Adrenal gland (tissue), 12 donors: ENCODE measurements around the gene KIRREL3. TPM values are rescaled to one million over a fixed set of nuclear protein-coding genes. Genes with fewer than 3 reads are reported as not detected.

Source experiments
- DNase-seq, 7 donors: peaks; one replicate each; pipeline ENCODE4 v3.0.0-alpha.2; 2019 to 2020
- H3K27ac ChIP-seq, 5 donors: fragments of 200-600 bp; sonication (generic) in 4 of 5; 1 replicate in 3 of 5; 2 replicates in 2 of 5; pipeline versions ENCODE4 v1.5.1 to v1.8.0; 2016 to 2020; ENCODE audit warnings: mild to moderate bottlenecking in 1 of 5
- H3K27me3 ChIP-seq: fragments of 200-600 bp; 2 replicates; pipeline ENCODE4 v1.8.0; 2021
- H3K36me3 ChIP-seq, 2 donors: fragments of 200-600 bp; replicated peaks in 1 of 2; 1 replicate in 1 of 2; 2 replicates in 1 of 2; pipeline versions ENCODE4 v1.5.1 to v1.8.0; 2018 to 2022
- H3K4me1 ChIP-seq, 2 donors: fragments of 200-600 bp; replicated peaks in 1 of 2; 1 replicate in 1 of 2; 2 replicates in 1 of 2; pipeline versions ENCODE4 v1.5.1 to v1.8.0; 2018 to 2021
- H3K4me3 ChIP-seq, 4 donors: fragments of 200-600 bp; sonication (generic) in 3 of 4; one replicate each; pipeline ENCODE4 v1.5.1; 2016 to 2018
- H3K9me3 ChIP-seq, 3 donors: fragments of 200-600 bp; sonication (generic) in 1 of 3; replicated peaks in 1 of 3; 1 replicate in 2 of 3; 2 replicates in 1 of 3; pipeline versions ENCODE4 v1.5.1 to v1.8.0; 2016 to 2021
- POLR2A ChIP-seq, 2 donors: fragments of 450-650 bp; IDR thresholded peaks; one replicate each; pipeline ENCODE4 v1.6.1; 2017; ENCODE audit warnings: antibody characterized with exemption in 2 of 2, mild to moderate bottlenecking in 2 of 2, moderate library complexity in 1 of 2
- WGBS, 4 donors: extraction: QIAGEN DNeasy Blood & Tissue Kit in 2 of 4; methylation state at CpG; one replicate each; pipeline versions ENCODE4 v1.1.5 to v1.1.7; 2013 to 2017; 5-methylcytosine and 5-hydroxymethylcytosine counted together
- intact Hi-C, 2 donors: fragments of 100-400 bp; cut with DNase I; formaldehyde crosslinking; loops; one replicate each; pipeline versions ENCODE4 v1.14.1 to v1.15.0; 2022 to 2023
- polyA plus RNA-seq, 3 donors: library from polyadenylated mRNA; stranded (reverse); fragments of 200-250 nt in 2 of 3; fragments of 350-450 nt in 1 of 3; fragmentation: Illumina TruSeq in 1 of 3; extraction: RNeasy Lipid Tissue Mini Kit (QIAGEN cat#74804) in 1 of 3; gene quantifications; one replicate each; pipeline ENCODE4 v1.2.3, GENCODE V29; 2013 to 2014
- total RNA-seq, 9 donors: library from RNA; depleted of rRNA in 4 of 9; stranded (reverse); fragments of >200 nt in 4 of 9; fragments of 120-200 nt in 1 of 9; fragmentation: NEBNext Ultra II Directional in 1 of 9; extraction: Animal tissue kit (Norgen Biotek cat#: 25700) in 1 of 9; gene quantifications; one replicate each; pipeline versions ENCODE4 v1.1.0 to v1.2.4, GENCODE V29; 2013 to 2023
- TF ChIP-seq, protein P1 (sequence below), 6 experiments: fragments of 450-650 bp in 4 of 6; fragments of 200-600 bp in 2 of 6; sonication (generic) in 1 of 6; IDR thresholded peaks; 1 replicate in 5 of 6; 2 replicates in 1 of 6; pipeline versions ENCODE4 v1.5.1 to v1.8.0; 2016 to 2021; ENCODE audit warnings: antibody characterized with exemption in 6 of 6, mild to moderate bottlenecking in 2 of 6, moderate library complexity in 1 of 6
- donor health status: healthy with polysubstance abuse.
- donor health status: Bipolar disorder and iron deficiency.
- donor health status: DM: yes; HTN: yes; CAD: no.
- donor health status: DM: no; HTN: no; CAD: no.
- donor health status: DM: no; HTN: no; CAD: no.
- donor health status: DM: yes; HTN: yes; CAD: no.

Gene KIRREL3
- total and polyA plus RNA-seq, 12 donors, result 0.07 to 4.1 (median 0.64) TPM; not detected in 1

DNA sequence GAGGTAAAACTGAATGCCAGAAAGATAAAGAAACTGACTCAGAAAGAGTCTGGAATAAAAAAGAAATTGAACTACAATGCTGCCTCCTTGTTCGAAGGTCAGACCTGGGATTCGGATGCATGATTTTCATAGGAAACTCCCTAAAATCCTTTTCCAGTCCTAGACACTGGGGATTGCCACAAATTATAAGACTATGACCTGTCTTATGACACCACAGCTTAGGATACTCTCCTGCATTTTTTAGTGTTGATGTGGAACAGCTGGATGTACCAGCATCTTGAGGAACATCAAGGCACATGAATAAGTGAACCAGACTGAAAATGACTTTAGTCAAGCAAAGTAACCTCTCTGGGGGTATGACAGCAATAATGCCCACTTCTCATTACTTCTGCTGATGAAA lies 9.0 kb downstream of the KIRREL3 start:
- intact Hi-C loops, result loop anchor here (5.0 to 10.0 kb wide), 3 partner anchors 274 to 384 kb away; no protein-coding TSS in a partner anchor

DNA sequence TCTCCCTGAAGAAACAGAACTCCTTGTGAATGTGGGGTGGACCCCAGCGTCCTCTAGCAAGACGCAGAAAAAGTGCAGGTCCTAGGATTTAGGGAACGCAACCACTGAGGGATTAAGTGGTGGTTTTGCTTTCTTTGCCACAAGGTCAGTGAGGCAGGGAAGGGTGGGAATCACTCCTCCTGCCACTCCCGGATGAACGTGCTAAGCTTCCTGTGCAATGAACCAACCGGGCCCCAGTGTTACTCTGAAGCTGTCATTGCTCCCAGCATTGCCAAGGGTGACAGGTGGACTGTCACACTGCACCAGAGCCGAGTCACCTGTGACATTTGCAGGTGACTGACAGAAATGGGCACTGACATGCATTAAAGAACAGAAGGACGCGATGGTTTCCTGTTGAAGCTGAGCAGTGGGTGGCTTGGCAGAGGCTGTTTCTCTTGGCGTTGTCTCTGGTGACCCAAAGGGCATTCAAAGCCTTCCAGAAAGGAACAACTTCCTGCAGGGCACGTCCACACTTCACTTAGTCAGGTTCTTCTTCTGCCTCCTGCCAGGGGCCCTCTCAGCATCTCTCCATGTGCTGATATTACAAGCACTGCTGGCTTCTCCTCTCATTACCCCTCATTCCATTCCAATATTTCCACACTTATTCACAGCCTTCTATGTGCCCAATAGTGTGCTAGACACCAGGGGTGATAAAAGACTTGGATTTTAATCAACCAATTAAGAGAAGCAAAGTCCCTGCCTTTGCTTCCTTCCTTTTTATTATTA lies 9.7 kb downstream of the KIRREL3 start:
- intact Hi-C loops, result loop anchor here (5.0 to 10.0 kb wide), 3 partner anchors 274 to 384 kb away; no protein-coding TSS in a partner anchor
- 35 to 51% (median 45%) methylated on average over 10 to 11 of the region's 11 CpGs for WGBS, 4 donors

More for the DNA sequence above, 9.0 kb downstream of the KIRREL3 start:
- H3K27me3 ChIP-seq, result peaks cover 12% of the 10 kb centered on the region
- no peaks in the 10 kb centered on the region for H3K9me3 ChIP-seq
- TF ChIP-seq, protein P1, sequence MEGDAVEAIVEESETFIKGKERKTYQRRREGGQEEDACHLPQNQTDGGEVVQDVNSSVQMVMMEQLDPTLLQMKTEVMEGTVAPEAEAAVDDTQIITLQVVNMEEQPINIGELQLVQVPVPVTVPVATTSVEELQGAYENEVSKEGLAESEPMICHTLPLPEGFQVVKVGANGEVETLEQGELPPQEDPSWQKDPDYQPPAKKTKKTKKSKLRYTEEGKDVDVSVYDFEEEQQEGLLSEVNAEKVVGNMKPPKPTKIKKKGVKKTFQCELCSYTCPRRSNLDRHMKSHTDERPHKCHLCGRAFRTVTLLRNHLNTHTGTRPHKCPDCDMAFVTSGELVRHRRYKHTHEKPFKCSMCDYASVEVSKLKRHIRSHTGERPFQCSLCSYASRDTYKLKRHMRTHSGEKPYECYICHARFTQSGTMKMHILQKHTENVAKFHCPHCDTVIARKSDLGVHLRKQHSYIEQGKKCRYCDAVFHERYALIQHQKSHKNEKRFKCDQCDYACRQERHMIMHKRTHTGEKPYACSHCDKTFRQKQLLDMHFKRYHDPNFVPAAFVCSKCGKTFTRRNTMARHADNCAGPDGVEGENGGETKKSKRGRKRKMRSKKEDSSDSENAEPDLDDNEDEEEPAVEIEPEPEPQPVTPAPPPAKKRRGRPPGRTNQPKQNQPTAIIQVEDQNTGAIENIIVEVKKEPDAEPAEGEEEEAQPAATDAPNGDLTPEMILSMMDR (IDR thresholded peaks at IDR 0.05), result no peak
- TF ChIP-seq POLR2A (IDR thresholded peaks at IDR 0.05), result no peak
- no peak for DNase-seq
- H3K4me1 ChIP-seq, result no peaks in the 10 kb centered on the region
- 69 to 79% (median 73%) methylated on average over 2 of the region's 2 CpGs for WGBS, 4 donors
- no peaks in the 10 kb centered on the region for H3K36me3 ChIP-seq
- no peak overlapping the region for H3K27ac ChIP-seq
- no peak overlapping the region for H3K4me3 ChIP-seq

DNA sequence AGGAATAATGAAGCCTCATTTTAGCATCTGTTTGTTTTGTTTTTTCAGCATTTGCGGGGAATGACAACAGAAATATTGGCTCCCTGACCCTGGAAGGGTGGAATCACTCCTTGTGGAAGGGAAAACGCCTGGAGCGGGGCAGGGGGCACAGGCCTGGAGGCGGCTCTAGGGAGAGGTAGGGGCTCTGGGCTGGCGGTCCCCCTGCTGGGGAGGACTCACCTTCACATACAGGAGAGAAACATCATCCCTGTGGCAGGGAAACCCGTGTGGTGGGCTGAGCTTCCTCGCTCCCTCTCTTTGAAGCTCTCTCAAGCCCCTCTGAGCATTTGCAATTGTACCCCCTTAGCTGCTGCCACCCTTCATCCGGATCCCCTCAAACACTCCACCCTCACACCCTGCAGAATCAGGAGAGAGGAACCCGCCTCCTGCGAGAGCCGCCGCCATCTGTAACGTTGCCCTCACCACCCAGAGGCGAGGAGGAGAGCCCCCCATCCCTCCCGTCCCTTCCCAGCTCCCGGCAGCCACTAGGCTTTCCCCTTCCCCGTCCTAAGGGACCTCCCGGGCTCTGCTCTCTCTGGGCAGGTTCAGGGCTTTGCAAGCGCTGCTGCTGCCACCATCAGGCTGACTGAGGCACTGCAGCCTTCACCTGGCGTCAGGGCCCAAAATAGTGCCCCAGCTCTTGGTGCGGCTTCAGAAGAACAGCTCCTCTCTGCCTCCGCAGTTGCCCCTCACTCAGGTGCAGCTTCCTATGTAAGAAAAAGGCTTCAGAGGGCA lies 10.4 kb downstream of the KIRREL3 start:
- intact Hi-C loops, result loop anchor here (5.0 to 10.0 kb wide), 4 partner anchors 273 to 548 kb away; no protein-coding TSS in a partner anchor
- H3K27me3 ChIP-seq, result peaks cover 12% of the 10 kb centered on the region
- H3K4me3 ChIP-seq, result no peak overlapping the region
- no peak for TF ChIP-seq POLR2A (IDR thresholded peaks at IDR 0.05)
- TF ChIP-seq, protein P1 (IDR thresholded peaks at IDR 0.05), result peak; percentile 75 to 94 (median 87)
- DNase-seq, result peak; percentile 44 to 87 (median 69)
- no peaks in the 10 kb centered on the region for H3K4me1 ChIP-seq
- no peaks in the 10 kb centered on the region for H3K9me3 ChIP-seq
- 20 to 23% (median 23%) methylated on average over 18 to 22 of the region's 22 CpGs for WGBS, 4 donors
- no peak overlapping the region for H3K27ac ChIP-seq
- H3K36me3 ChIP-seq, result no peaks in the 10 kb centered on the region

More for the DNA sequence above, 9.7 kb downstream of the KIRREL3 start:
- Histone ChIP-seq H3K4me1 (no peaks in the 10 kb centered on the region), H3K4me3 (no peak overlapping the region), H3K27me3 (peaks cover 12% of the 10 kb centered on the region), H3K36me3 (no peaks in the 10 kb centered on the region), H3K9me3 (no peaks in the 10 kb centered on the region), H3K27ac (no peak overlapping the region)
- no peak for TF ChIP-seq POLR2A (IDR thresholded peaks at IDR 0.05)
- TF ChIP-seq, protein P1 (IDR thresholded peaks at IDR 0.05), result peak in 2 of 6 experiments; percentile 1 to 26
- no peak for DNase-seq

DNA sequence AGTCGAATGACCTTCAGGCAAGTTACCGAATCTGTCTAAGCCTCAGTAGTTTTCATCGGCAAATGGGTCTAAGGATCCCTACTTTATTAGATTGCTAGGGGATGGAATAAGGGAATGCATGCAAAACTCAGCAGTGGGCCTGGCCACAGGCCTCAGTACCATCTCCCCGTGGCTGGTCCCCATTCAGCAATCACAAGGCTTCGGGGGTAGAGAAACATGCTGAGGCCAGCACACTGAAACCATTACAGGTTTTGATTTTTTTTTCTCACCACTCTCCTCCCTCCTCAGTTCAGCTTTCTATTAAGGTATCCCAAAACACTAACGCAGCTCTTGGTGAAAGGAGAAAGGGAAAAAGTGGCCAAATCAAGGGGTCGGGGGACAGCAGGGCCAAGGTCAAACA lies 11.9 kb downstream of the KIRREL3 start:
- DNase-seq, result no peak
- H3K4me1 ChIP-seq, result no peaks in the 10 kb centered on the region
- H3K27me3 ChIP-seq, result peaks cover 12% of the 10 kb centered on the region
- intact Hi-C loops, result loop anchor here in 1 of 2 donors (5.0 kb wide), 1 partner anchor 546 kb away; no protein-coding TSS in a partner anchor
- no peak overlapping the region for H3K4me3 ChIP-seq
- H3K9me3 ChIP-seq, result no peaks in the 10 kb centered on the region
- H3K36me3 ChIP-seq, result no peaks in the 10 kb centered on the region
- TF ChIP-seq, protein P1 (IDR thresholded peaks at IDR 0.05), result no peak
- TF ChIP-seq POLR2A (IDR thresholded peaks at IDR 0.05), result no peak
- no peak overlapping the region for H3K27ac ChIP-seq
- 71 to 83% (median 78%) methylated on average over 7 of the region's 7 CpGs for WGBS, 4 donors
